HepG2 (cell line): ENCODE results near the gene RAD17. TPM values are rescaled to one million over a fixed set of nuclear protein-coding genes. Genes with fewer than 3 reads are reported as not detected.

Experiments used
- EEA1 ChIP-seq: sonication (generic); formaldehyde crosslinking; IDR thresholded peaks from 2 replicates; pipeline ENCODE4 v1.5.1; 2020; ENCODE audit warnings: mild to moderate bottlenecking, missing genetic modification reagents, borderline replicate concordance
- EP300 ChIP-seq, 3 experiments: sonication (generic) in 1 of 3; formaldehyde crosslinking in 1 of 3; IDR thresholded peaks; 2 replicates each; pipeline versions ENCODE4 v1.5.1 to v1.6.1; 2011 to 2020; ENCODE audit warnings: low read depth in 2 of 3, low read length in 2 of 3, borderline replicate concordance in 1 of 3, improper control_type of control experiment in 1 of 3, mild to moderate bottlenecking in 1 of 3, missing genetic modification reagents in 1 of 3, moderate library complexity in 1 of 3
- FLYWCH1 ChIP-seq: sonication (generic); formaldehyde crosslinking; IDR thresholded peaks from 2 replicates; pipeline ENCODE4 v1.8.1; 2023; ENCODE audit warnings: mild to moderate bottlenecking, missing genetic modification reagents
- GATAD2A ChIP-seq: IDR thresholded peaks from 2 replicates; pipeline ENCODE4 v1.6.1; 2016
- HCFC1 ChIP-seq: fragments of 150-350 bp; IDR thresholded peaks from 2 replicates; pipeline ENCODE4 v1.6.1; 2014; ENCODE audit warnings: low read depth, low read length
- MAFF ChIP-seq: IDR thresholded peaks from 2 replicates; pipeline ENCODE4 v1.6.1; 2011; ENCODE audit warnings: low read depth, low read length, improper control_type of control experiment
- MEIS2 ChIP-seq: sonication (generic); formaldehyde crosslinking; IDR thresholded peaks from 2 replicates; pipeline ENCODE4 v1.9.0; 2021; ENCODE audit warnings: mild to moderate bottlenecking, missing genetic modification reagents
- MIER3 ChIP-seq: IDR thresholded peaks from 2 replicates; pipeline ENCODE4 v1.6.1; 2016; ENCODE audit warnings: missing compliant biosample characterization, borderline replicate concordance
- MTA3 ChIP-seq: sonication (generic); formaldehyde crosslinking; IDR thresholded peaks from 2 replicates; pipeline ENCODE4 v1.4.0; 2020; ENCODE audit warnings: missing genetic modification reagents
- POLR2AphosphoS2 ChIP-seq: IDR thresholded peaks from 2 replicates; pipeline ENCODE4 v1.6.1; 2011; ENCODE audit warnings: low read depth, low read length, improper control_type of control experiment
- RCOR2 ChIP-seq: IDR thresholded peaks from 2 replicates; pipeline ENCODE4 v1.6.1; 2016; ENCODE audit warnings: missing biosample characterization, missing genetic modification reagents
- SPEN ChIP-seq: sonication (generic); formaldehyde crosslinking; IDR thresholded peaks from 2 replicates; pipeline ENCODE4 v1.5.1; 2020; ENCODE audit warnings: low read depth, mild to moderate bottlenecking, missing genetic modification reagents
- SRSF4 ChIP-seq: fragments of 200-400 bp; formaldehyde crosslinking; IDR thresholded peaks from one replicate; pipeline ENCODE4 v1.6.1; 2018; ENCODE audit warnings: mild to moderate bottlenecking, low read depth, low read length, moderate library complexity; ENCODE audit not compliant: poor library complexity, severe bottlenecking
- U2AF1 ChIP-seq: fragments of 200-400 bp; formaldehyde crosslinking; optimal IDR thresholded peaks from 2 replicates; pipeline ENCODE3; 2017; ENCODE audit warnings: mild to moderate bottlenecking, low read depth, low read length
- ZBTB42 ChIP-seq: sonication (generic); formaldehyde crosslinking; IDR thresholded peaks from 2 replicates; pipeline ENCODE4 v1.5.0; 2020; ENCODE audit warnings: mild to moderate bottlenecking, missing genetic modification reagents
- ZC3H4 ChIP-seq: sonication (generic); formaldehyde crosslinking; IDR thresholded peaks from 2 replicates; pipeline ENCODE4 v1.4.0; 2020; ENCODE audit warnings: missing genetic modification reagents, borderline replicate concordance
- ZNF224 ChIP-seq: sonication (generic); formaldehyde crosslinking; IDR thresholded peaks from 2 replicates; pipeline ENCODE4 v1.5.0; 2020; ENCODE audit warnings: mild to moderate bottlenecking, missing genetic modification reagents
- ZNF33A ChIP-seq: sonication (generic); formaldehyde crosslinking; IDR thresholded peaks from 2 replicates; pipeline ENCODE4 v1.5.1; 2020; ENCODE audit warnings: missing genetic modification reagents, mild to moderate bottlenecking, moderate library complexity, borderline replicate concordance
- ZSCAN21 ChIP-seq: sonication (generic); formaldehyde crosslinking; IDR thresholded peaks from 2 replicates; pipeline ENCODE4 v1.8.0; 2022; ENCODE audit warnings: mild to moderate bottlenecking, missing genetic modification reagents, moderate library complexity, borderline replicate concordance
- polyA plus RNA-seq, 8 experiments: library from polyadenylated mRNA; depleted of rRNA in 3 of 8; stranded (reverse) in 7 of 8; unstranded in 1 of 8; fragments of >200 nt; fragmentation: Illumina TruSeq in 4 of 8; extraction: Trizol in 4 of 8; gene quantifications; 2 replicates each; pipeline versions ENCODE4 v1.2.1 to v1.2.3, GENCODE V29; 2011 to 2016; ENCODE audit warnings: low read depth in 4 of 8, missing spikeins in 1 of 8, mixed read lengths in 1 of 8; ENCODE audit not compliant: insufficient read depth in 1 of 8
- total RNA-seq, 5 experiments: library from RNA; depleted of rRNA; stranded (reverse); fragments of >200 nt; fragmentation: Illumina TruSeq; extraction: Trizol; gene quantifications; 2 replicates each; pipeline ENCODE4 v1.2.3, GENCODE V29; 2016; ENCODE audit warnings: low read depth in 1 of 5
- TF ChIP-seq, protein P1 (sequence below): sonication (generic); formaldehyde crosslinking; IDR thresholded peaks from 2 replicates; pipeline ENCODE4 v1.4.0; 2020; ENCODE audit warnings: mild to moderate bottlenecking, low read depth, missing genetic modification reagents
- TF ChIP-seq, protein P2 (sequence below), 2 experiments: sonication (generic) in 1 of 2; formaldehyde crosslinking in 1 of 2; IDR thresholded peaks; 2 replicates each; pipeline versions ENCODE4 v1.5.1 to v1.6.1; 2011 to 2020; ENCODE audit warnings: borderline replicate concordance in 1 of 2, low read depth in 1 of 2, low read length in 1 of 2, mild to moderate bottlenecking in 1 of 2, missing genetic modification reagents in 1 of 2, moderate library complexity in 1 of 2
- TF ChIP-seq, protein P3 (sequence below): sonication (generic); formaldehyde crosslinking; IDR thresholded peaks from 2 replicates; pipeline ENCODE4 v1.4.0; 2020; ENCODE audit warnings: mild to moderate bottlenecking, missing genetic modification reagents
- TF ChIP-seq, protein P4 (sequence below): sonication (generic); formaldehyde crosslinking; IDR thresholded peaks from 2 replicates; pipeline ENCODE4 v1.5.0; 2020; ENCODE audit warnings: missing genetic modification reagents, mild to moderate bottlenecking, borderline replicate concordance

RAD17 gene
- total and polyA plus RNA-seq, 2 of the 13 experiments (the other 11 are each of a cell fraction or from before 2014, with no cell fraction given), result 24.0 to 25.9 TPM

DNA sequence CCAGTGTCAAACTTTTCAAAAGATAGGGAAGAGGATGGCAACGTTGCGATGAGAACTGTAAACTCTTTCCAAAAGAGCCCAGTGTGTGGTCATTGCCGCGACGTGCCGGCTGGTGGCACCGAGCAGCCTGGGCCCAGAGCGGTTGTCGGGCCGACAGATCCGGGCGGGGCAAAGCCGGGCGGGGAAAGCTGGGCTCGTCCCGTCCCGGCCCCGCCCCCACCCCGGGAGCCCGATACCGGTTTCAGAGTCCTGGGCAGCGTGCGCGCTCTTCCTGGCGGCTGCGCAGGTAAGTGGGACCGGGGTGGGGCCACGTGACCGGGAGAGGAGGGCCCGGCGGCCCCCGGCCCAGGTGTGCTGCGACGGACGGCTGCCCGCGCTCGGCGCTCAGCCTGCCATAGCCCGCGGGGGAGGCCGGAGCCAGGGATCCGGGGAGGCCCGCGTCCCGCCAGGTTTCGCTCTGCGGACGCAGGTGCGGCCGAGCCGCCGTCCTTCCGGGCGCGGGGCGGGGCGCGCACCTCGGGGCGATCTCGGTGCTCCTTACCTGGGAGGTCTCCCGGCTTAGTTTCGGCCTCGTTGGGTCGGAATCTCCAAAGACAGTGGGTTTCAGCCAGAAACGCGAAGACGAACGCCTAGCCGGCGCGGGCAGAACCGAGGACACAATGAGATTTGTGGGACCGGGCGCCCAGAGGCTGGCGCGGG is 45.4 kb downstream of the RAD17 start, which contains the start of gene MARVELD2 (continued):
- TF ChIP-seq SRSF4 (no peak), POLR2AphosphoS2 (no peak), RCOR2 (0 out of 2 replicates have a peak, but pooled peaks have one; percentile 35), MAFF (no peak), SPEN (CRISPR knock-in tag) (peak; percentile 84), MIER3 (CRISPR knock-in tag) (peak; percentile 43; the same call in 1 of the 2 replicates), U2AF1 (peak; percentile 61), EEA1 (peak; percentile 83; the same call in 1 of the 2 replicates), MEIS2 (0 out of 2 replicates have a peak, but pooled peaks have one; percentile 25), MTA3 (no peak), HCFC1 (no peak), GATAD2A (CRISPR knock-in tag) (0 out of 2 replicates have a peak, but pooled peaks have one; percentile 27), FLYWCH1 (0 out of 2 replicates have a peak, but pooled peaks have one; percentile 10), ZC3H4 (CRISPR knock-in tag) (no peak), ZBTB42 (0 out of 2 replicates have a peak, but pooled peaks have one; percentile 44), ZSCAN21 (CRISPR knock-in tag) (peak; percentile 86), ZNF33A (CRISPR knock-in tag) (peak; percentile 43; the same call in 1 of the 2 replicates), ZNF224 (CRISPR knock-in tag) (0 out of 2 replicates have a peak, but pooled peaks have one; percentile 71), EP300 (IDR thresholded peaks at IDR 0.05; ENCODE audit: low read depth in 2 of 2, low read length in 2 of 2) (0 out of 4 replicates have a peak, but pooled peaks of 1 of the 2 experiments have one; percentile 9), EP300 (CRISPR knock-in tag; IDR thresholded peaks at IDR 0.05; ENCODE audit: borderline replicate concordance) (no peak; the same call in 1 of the 2 replicates)
- TF ChIP-seq, protein P1, sequence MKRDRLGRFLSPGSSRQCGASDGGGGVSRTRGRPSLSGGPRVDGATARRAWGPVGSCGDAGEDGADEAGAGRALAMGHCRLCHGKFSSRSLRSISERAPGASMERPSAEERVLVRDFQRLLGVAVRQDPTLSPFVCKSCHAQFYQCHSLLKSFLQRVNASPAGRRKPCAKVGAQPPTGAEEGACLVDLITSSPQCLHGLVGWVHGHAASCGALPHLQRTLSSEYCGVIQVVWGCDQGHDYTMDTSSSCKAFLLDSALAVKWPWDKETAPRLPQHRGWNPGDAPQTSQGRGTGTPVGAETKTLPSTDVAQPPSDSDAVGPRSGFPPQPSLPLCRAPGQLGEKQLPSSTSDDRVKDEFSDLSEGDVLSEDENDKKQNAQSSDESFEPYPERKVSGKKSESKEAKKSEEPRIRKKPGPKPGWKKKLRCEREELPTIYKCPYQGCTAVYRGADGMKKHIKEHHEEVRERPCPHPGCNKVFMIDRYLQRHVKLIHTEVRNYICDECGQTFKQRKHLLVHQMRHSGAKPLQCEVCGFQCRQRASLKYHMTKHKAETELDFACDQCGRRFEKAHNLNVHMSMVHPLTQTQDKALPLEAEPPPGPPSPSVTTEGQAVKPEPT, result no peak
- TF ChIP-seq, protein P2, sequence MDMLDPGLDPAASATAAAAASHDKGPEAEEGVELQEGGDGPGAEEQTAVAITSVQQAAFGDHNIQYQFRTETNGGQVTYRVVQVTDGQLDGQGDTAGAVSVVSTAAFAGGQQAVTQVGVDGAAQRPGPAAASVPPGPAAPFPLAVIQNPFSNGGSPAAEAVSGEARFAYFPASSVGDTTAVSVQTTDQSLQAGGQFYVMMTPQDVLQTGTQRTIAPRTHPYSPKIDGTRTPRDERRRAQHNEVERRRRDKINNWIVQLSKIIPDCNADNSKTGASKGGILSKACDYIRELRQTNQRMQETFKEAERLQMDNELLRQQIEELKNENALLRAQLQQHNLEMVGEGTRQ (IDR thresholded peaks at IDR 0.05; ENCODE audit: low read depth, low read length), result peak; percentile 77
- TF ChIP-seq, protein P2 (CRISPR knock-in tag; IDR thresholded peaks at IDR 0.05; ENCODE audit: borderline replicate concordance), result peak; percentile 84; the same call in 1 of the 2 replicates
- TF ChIP-seq, protein P3, sequence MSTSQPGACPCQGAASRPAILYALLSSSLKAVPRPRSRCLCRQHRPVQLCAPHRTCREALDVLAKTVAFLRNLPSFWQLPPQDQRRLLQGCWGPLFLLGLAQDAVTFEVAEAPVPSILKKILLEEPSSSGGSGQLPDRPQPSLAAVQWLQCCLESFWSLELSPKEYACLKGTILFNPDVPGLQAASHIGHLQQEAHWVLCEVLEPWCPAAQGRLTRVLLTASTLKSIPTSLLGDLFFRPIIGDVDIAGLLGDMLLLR (CRISPR knock-in tag), result peak; percentile 78
- TF ChIP-seq, protein P4, sequence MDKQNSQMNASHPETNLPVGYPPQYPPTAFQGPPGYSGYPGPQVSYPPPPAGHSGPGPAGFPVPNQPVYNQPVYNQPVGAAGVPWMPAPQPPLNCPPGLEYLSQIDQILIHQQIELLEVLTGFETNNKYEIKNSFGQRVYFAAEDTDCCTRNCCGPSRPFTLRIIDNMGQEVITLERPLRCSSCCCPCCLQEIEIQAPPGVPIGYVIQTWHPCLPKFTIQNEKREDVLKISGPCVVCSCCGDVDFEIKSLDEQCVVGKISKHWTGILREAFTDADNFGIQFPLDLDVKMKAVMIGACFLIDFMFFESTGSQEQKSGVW (CRISPR knock-in tag), result no peak
